ENCODE data around the gene SP8. TPM values are rescaled to one million over a fixed set of nuclear protein-coding genes. Genes with fewer than 3 reads are reported as not detected.

The SP8 gene
- total and polyA plus RNA-seq, 9 of the 15 experiments (the other 6 are each of a cell fraction or from before 2014, with no cell fraction given) = 0.04 to 1.2 (median 0.19) TPM

GRCh38 chr7:20835111-20835750, 48.5 kb upstream of the SP8 start (continued):
- TF ChIP-seq STAT5B (CRISPR knock-in tag; IDR thresholded peaks at IDR 0.05) (no peak), HDAC1 (IDR thresholded peaks at IDR 0.05) (no peak), KDM1A (IDR thresholded peaks at IDR 0.05) (no peak), CBFA2T3 (IDR thresholded peaks at IDR 0.05) (no peak), TBP (optimal IDR thresholded peaks at IDR 0.05; ENCODE audit: low read depth, low read length) (peak; percentile 6), ZNF436 (CRISPR knock-in tag; IDR thresholded peaks at IDR 0.05) (no peak), TCF7 (IDR thresholded peaks at IDR 0.05; ENCODE audit: borderline replicate concordance) (no peak), MTA2 (IDR thresholded peaks at IDR 0.05; ENCODE audit: low read depth) (no peak), ELK1 (CRISPR knock-in tag; IDR thresholded peaks at IDR 0.05) (no peak), MECOM (CRISPR knock-in tag; IDR thresholded peaks at IDR 0.05) (no peak), SP1 (CRISPR knock-in tag; IDR thresholded peaks at IDR 0.05) (no peak), ETS1 (conservative IDR thresholded peaks at IDR 0.05; ENCODE audit: control insufficient read depth, low read depth, low read length) (no peak), ZNF253 (CRISPR knock-in tag; conservative IDR thresholded peaks at IDR 0.05) (no peak), ZNF445 (CRISPR knock-in tag; IDR thresholded peaks at IDR 0.05; ENCODE audit: low read depth) (no peak), TGIF2 (CRISPR knock-in tag; IDR thresholded peaks at IDR 0.05) (no peak), THRB (CRISPR knock-in tag; conservative IDR thresholded peaks at IDR 0.05) (no peak), ZNF507 (tag; conservative IDR thresholded peaks at IDR 0.05) (no peak), MCM5 (IDR thresholded peaks at IDR 0.05; ENCODE audit: low read depth) (no peak), GTF2E2 (tag; IDR thresholded peaks at IDR 0.05) (no peak), PTTG1 (tag; IDR thresholded peaks at IDR 0.05; ENCODE audit: low read depth) (no peak), RBFOX2 (IDR thresholded peaks at IDR 0.05; ENCODE audit: low read depth, low read length) (peak; percentile 61), ZSCAN29 (IDR thresholded peaks at IDR 0.05) (no peak), TSC22D4 (tag; IDR thresholded peaks at IDR 0.05) (no peak), HMBOX1 (IDR thresholded peaks at IDR 0.05) (no peak), NFE2L1 (tag; IDR thresholded peaks at IDR 0.05; ENCODE audit: borderline replicate concordance, low read depth) (no peak), ETV5 (CRISPR knock-in tag; IDR thresholded peaks at IDR 0.05; ENCODE audit: low read depth) (no peak), TEAD4 (IDR thresholded peaks at IDR 0.05; ENCODE audit: low read length) (0 out of 2 replicates have a peak, but pooled peaks have one; percentile 6), TEAD4 (CRISPR knock-in tag; IDR thresholded peaks at IDR 0.05; ENCODE audit: borderline replicate concordance) (no peak), DIDO1 (tag; IDR thresholded peaks at IDR 0.05; ENCODE audit: low read depth) (no peak)
